GM12878 (cell line): ENCODE measurements around the gene SNX33. TPM values are rescaled to one million over a fixed set of nuclear protein-coding genes. Genes with fewer than 3 reads are reported as not detected.

Source experiments
- MXI1 ChIP-seq: fragments of 150-350 bp; IDR thresholded peaks from 2 replicates; pipeline ENCODE4 v1.6.1; 2011; ENCODE audit warnings: low read depth, mild to moderate bottlenecking, inconsistent platforms, low read length, improper control_type of control experiment
- NR2F1 ChIP-seq: fragments of 450-650 bp; conservative IDR thresholded peaks from 2 replicates; pipeline ENCODE4 v1.6.1; 2017; ENCODE audit warnings: mild to moderate bottlenecking
- PML ChIP-seq: IDR thresholded peaks from 2 replicates; pipeline ENCODE4 v1.6.1; 2012; ENCODE audit warnings: low read length, inconsistent platforms
- POLR2A ChIP-seq: IDR thresholded peaks from 2 replicates; pipeline ENCODE4 v1.6.1; 2011; ENCODE audit warnings: low read depth, mild to moderate bottlenecking, low read length
- SREBF2 ChIP-seq: IDR thresholded peaks from 2 replicates; pipeline ENCODE4 v1.6.1; 2012; ENCODE audit warnings: mild to moderate bottlenecking, low read length
- WRNIP1 ChIP-seq: IDR thresholded peaks from 2 replicates; pipeline ENCODE4 v1.6.1; 2011; ENCODE audit warnings: low read depth, low read length, improper control_type of control experiment, borderline replicate concordance
- polyA plus RNA-seq, 11 experiments: library from polyadenylated mRNA; depleted of rRNA in 4 of 11; unstranded in 6 of 11; stranded (reverse) in 5 of 11; fragments of >200 nt; fragmentation: Nextera tagmentation in 4 of 11; fragmentation: Illumina TruSeq in 1 of 11; extraction: Ambion mirVana in 4 of 11; extraction: Trizol in 1 of 11; gene quantifications; 1 replicate in 1 of 11; 2 replicates in 10 of 11; pipeline versions ENCODE4 v1.2.1 to v1.2.3, GENCODE V29; 2011 to 2016; ENCODE audit warnings: inconsistent platforms in 2 of 11, missing spikeins in 2 of 11, low read depth in 1 of 11
- total RNA-seq, 4 experiments: library from RNA; depleted of rRNA in 3 of 4; stranded (reverse); fragments of >200 nt in 3 of 4; fragmentation: Illumina TruSeq in 1 of 4; extraction: Trizol in 1 of 4; gene quantifications; 2 replicates each; pipeline versions ENCODE4 v1.2.1 to v1.2.3, GENCODE V29; 2013 to 2021
- TF ChIP-seq, protein P1 (sequence below): IDR thresholded peaks from 2 replicates; pipeline ENCODE4 v1.6.1; 2012; ENCODE audit warnings: improper control_type of control experiment, low read depth, low read length; ENCODE audit not compliant: insufficient replicate concordance

The SNX33 gene
- total and polyA plus RNA-seq, 10 of the 15 experiments (the other 5 are each of a cell fraction or from before 2014, with no cell fraction given), result 0.13 to 1.9 (median 0.55) TPM

DNA sequence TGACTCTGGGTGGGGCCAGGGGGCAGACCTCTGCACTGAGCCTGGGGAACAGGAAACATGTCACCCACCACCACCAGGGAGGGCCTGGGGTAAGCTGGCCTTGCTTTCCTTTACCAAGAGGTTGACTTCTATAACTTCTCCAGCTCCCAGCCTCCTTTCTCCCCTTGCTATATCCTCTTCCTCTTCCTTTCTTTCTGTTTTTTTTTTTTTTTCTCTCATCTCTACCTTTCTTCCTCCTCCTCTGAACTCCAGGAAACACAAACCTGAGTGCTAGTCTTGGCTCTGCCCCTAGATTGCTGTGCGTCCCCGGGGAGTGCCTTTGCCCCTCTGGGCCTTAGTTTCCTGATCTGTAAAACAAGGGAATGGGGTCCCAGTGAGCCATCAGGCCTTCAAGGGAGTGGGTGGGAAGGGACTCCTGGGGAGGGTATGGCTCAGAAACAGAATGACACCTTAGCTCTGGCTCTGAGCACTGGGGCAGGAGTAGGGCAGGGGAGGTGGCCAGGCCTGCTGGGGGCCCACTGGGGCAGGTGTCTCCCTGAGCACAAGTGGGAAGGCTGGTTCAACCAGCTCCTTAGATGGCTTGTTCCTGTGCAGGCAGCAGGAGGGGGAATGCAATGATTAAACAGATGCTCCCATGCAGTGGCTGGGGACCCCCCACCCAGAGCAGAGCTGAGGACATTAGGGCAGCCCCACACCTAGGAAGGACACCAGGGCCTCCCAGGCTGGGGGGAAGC is 4.3 kb downstream of the SNX33 start (continued):
- TF ChIP-seq SREBF2 (no peak), PML (no peak), POLR2A (no peak), WRNIP1 (no peak), MXI1 (no peak), NR2F1 (no peak)
- TF ChIP-seq, protein P1, sequence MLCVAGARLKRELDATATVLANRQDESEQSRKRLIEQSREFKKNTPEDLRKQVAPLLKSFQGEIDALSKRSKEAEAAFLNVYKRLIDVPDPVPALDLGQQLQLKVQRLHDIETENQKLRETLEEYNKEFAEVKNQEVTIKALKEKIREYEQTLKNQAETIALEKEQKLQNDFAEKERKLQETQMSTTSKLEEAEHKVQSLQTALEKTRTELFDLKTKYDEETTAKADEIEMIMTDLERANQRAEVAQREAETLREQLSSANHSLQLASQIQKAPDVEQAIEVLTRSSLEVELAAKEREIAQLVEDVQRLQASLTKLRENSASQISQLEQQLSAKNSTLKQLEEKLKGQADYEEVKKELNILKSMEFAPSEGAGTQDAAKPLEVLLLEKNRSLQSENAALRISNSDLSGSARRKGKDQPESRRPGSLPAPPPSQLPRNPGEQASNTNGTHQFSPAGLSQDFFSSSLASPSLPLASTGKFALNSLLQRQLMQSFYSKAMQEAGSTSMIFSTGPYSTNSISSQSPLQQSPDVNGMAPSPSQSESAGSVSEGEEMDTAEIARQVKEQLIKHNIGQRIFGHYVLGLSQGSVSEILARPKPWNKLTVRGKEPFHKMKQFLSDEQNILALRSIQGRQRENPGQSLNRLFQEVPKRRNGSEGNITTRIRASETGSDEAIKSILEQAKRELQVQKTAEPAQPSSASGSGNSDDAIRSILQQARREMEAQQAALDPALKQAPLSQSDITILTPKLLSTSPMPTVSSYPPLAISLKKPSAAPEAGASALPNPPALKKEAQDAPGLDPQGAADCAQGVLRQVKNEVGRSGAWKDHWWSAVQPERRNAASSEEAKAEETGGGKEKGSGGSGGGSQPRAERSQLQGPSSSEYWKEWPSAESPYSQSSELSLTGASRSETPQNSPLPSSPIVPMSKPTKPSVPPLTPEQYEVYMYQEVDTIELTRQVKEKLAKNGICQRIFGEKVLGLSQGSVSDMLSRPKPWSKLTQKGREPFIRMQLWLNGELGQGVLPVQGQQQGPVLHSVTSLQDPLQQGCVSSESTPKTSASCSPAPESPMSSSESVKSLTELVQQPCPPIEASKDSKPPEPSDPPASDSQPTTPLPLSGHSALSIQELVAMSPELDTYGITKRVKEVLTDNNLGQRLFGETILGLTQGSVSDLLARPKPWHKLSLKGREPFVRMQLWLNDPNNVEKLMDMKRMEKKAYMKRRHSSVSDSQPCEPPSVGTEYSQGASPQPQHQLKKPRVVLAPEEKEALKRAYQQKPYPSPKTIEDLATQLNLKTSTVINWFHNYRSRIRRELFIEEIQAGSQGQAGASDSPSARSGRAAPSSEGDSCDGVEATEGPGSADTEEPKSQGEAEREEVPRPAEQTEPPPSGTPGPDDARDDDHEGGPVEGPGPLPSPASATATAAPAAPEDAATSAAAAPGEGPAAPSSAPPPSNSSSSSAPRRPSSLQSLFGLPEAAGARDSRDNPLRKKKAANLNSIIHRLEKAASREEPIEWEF, result no peak
